ENCODE data around the gene MCF2L. TPM values are rescaled to one million over a fixed set of nuclear protein-coding genes. Genes with fewer than 3 reads are reported as not detected.

The MCF2L gene
- total RNA-seq, 1 experiment from 2014 or later: 9.4 TPM

DNA sequence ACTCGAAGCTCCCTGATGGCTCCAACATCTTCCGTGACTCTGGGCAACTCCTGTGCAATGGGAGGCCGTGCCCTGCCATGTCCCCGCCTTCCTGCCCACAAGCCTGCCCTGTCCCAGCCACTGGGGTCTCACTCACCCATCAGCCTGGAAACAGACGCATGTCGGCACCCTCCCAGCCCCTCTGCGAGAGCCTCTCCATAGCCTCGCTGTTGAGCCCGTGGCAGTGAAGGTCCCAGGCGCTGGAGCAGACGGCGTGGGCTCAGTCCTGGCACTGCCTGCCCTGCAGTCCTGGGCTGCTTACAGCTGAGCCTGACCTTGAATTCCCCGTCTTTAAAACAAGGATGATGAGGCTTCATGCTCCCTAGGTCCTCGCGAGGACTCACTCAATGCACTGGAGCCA is 37.0 kb downstream of the MCF2L start:
- Histone ChIP-seq H3K27ac (no peak overlapping the region), H3K4me1 (replicated peaks) (no peaks in the 10 kb centered on the region), H3K9me3 (replicated peaks) (no peaks in the 10 kb centered on the region), H3K27me3 (replicated peaks) (peaks cover 18% of the 10 kb centered on the region), H3K36me3 (no peaks in the 10 kb centered on the region), H3K4me3 (no peak overlapping the region)
- no peak for DNase-seq (ENCODE audit: low read depth in 1 of 2, low spot score in 2 of 2)

DNA sequence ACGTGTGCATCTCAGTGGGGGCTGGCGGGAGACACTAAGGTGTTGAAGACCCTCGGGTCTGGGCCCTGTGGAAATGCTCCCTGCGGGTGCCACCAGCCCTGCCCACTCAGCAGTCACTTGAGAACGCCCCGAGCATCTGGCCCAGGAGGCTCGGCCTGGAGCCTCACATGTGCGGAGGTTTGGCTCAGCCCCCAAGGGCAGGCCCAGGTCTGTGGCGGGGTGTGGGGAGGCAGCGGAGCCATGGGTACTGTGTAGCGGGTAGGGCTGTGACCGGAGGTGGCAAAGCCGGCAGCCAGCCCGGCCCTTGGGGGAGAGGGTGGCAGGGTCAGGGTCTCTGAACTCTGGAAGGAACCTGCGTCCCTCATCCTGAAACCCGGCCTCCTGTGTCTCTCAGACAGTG is 37.6 kb downstream of the MCF2L start:
- Histone ChIP-seq H3K27me3 (replicated peaks) (peaks cover 11% of the 10 kb centered on the region), H3K4me3 (no peak overlapping the region)

GRCh38 chr13:113008851-113009250 is 39.8 kb downstream of the MCF2L start:
- no peaks in the 10 kb centered on the region for H3K4me1 ChIP-seq (replicated peaks)
- no peak for DNase-seq (ENCODE audit: low read depth in 1 of 2, low spot score in 2 of 2)
- H3K27ac ChIP-seq: no peak overlapping the region
- H3K36me3 ChIP-seq: no peaks in the 10 kb centered on the region
- H3K4me3 ChIP-seq: no peak overlapping the region
- peaks cover 2% of the 10 kb centered on the region; the same call in 1 of the 2 replicates for H3K27me3 ChIP-seq (replicated peaks)
- H3K9me3 ChIP-seq (replicated peaks): no peaks in the 10 kb centered on the region

More for the DNA sequence above, 37.6 kb downstream of the MCF2L start:
- H3K36me3 ChIP-seq: no peaks in the 10 kb centered on the region
- no peak for DNase-seq (ENCODE audit: low read depth in 1 of 2, low spot score in 2 of 2)
- no peak overlapping the region for H3K27ac ChIP-seq
- H3K9me3 ChIP-seq (replicated peaks): no peaks in the 10 kb centered on the region
- H3K4me1 ChIP-seq (replicated peaks): no peaks in the 10 kb centered on the region

- Histone ChIP-seq H3K9me3 (replicated peaks) (no peaks in the 10 kb centered on the region), H3K36me3 (no peaks in the 10 kb centered on the region), H3K4me3 (no peak overlapping the region), H3K27me3 (replicated peaks) (peaks cover 2% of the 10 kb centered on the region; the same call in 1 of the 2 replicates), H3K4me1 (replicated peaks) (no peaks in the 10 kb centered on the region), H3K27ac (no peak overlapping the region)
- no peak for DNase-seq (ENCODE audit: low read depth in 1 of 2, low spot score in 2 of 2)
Observed at GRCh38 chr13:113009743-113010509, 40.9 kb downstream of the MCF2L start.

DNA sequence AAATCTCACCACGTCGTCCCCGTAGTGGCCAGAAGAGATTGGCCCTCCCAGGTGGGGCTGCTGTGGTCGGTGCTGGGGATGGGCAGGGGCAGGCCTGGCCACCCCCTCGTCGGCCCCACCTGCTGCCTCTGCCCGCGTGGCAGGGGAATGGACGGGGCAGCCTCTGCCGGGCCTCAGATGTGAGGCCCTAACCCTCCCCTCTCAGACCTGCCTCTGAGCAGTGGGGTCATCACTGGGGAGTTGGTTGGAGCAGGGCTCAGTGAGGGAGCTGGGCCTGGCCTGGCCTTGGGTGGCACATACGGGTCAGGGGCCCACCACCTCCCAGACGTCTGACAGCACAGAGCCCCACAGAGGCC is 41.5 kb downstream of the MCF2L start:
- no peak for DNase-seq (ENCODE audit: low read depth in 1 of 2, low spot score in 2 of 2)
- no peak overlapping the region for H3K27ac ChIP-seq
- no peak overlapping the region for H3K4me3 ChIP-seq
- peaks cover 2% of the 10 kb centered on the region; the same call in 1 of the 2 replicates for H3K27me3 ChIP-seq (replicated peaks)
- H3K9me3 ChIP-seq (replicated peaks): no peaks in the 10 kb centered on the region
- no peaks in the 10 kb centered on the region for H3K36me3 ChIP-seq
- no peaks in the 10 kb centered on the region for H3K4me1 ChIP-seq (replicated peaks)

DNA sequence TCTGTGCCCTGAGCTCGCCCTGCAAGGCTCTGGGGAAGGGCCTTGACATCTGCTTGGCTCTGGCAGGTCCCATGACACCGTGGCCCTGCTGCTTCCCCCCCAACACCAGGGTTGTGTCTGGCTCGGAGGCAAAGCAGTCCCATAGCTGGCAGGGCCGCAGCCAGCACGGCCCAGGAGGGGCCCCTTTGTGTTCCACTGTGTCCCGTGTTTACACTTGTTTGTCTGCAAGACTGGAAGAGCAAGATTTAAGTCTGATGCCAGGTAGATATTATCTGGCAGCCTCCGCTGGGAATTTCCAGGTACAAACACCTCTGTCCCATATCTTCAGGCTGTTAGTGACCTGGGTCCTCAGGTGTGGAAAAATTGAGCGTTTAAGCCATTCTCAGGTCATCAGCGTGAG is 44.3 kb downstream of the MCF2L start:
- Histone ChIP-seq H3K4me3 (no peak overlapping the region), H3K27ac (no peak overlapping the region), H3K4me1 (replicated peaks) (no peaks in the 10 kb centered on the region), H3K9me3 (replicated peaks) (no peaks in the 10 kb centered on the region), H3K27me3 (replicated peaks) (no peaks in the 10 kb centered on the region; the same call in 1 of the 2 replicates), H3K36me3 (no peaks in the 10 kb centered on the region)
- no peak for DNase-seq (ENCODE audit: low read depth in 1 of 2, low spot score in 2 of 2)

DNA sequence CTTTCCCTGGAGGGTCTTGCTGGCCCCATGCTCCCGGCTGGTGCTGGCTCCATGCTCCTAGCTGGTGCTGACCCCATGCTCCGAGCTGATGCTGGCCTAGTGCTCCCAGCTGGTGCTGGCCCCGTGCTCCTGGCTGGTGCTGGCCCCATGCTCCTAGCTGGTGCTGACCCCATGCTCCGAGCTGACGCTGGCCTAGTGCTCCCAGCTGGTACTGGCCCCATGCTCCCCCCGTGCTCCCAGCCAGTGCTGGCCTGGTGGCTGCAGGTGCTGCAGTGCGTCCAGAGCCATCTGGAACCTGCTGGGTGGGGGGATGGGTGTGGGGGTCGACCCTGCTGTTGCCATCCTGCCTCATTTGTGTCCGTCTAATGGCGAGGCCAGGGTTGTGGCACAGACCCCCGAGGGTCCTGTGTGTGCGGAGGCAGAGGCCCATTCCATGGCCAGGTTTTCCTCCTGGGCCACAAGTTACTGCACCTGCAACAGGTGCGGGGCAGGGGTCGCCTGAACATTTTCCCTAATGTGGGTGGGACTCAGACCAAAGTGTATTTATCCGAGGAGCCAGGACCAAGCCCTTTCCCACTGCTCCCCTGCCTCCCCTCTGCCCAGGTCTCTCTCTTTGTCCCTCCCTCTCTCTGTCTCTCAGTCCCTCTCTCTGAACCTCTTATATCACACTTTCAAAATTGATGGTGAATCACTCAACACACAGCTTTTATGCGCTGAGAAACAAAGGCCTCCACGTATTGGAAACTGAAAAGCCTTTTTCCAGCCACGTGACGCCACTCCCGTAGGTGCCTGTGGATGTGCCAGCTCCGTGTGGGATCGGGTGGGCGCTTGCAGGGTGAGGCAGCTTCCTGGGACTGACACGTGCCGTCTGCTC is 45.1 kb downstream of the MCF2L start:
- Histone ChIP-seq H3K36me3 (no peaks in the 10 kb centered on the region), H3K27ac (no peak overlapping the region), H3K9me3 (replicated peaks) (no peaks in the 10 kb centered on the region), H3K4me1 (replicated peaks) (no peaks in the 10 kb centered on the region), H3K27me3 (replicated peaks) (no peaks in the 10 kb centered on the region; the same call in 1 of the 2 replicates), H3K4me3 (no peak overlapping the region)
- DNase-seq (ENCODE audit: low read depth in 1 of 2, low spot score in 2 of 2): no peak

DNA sequence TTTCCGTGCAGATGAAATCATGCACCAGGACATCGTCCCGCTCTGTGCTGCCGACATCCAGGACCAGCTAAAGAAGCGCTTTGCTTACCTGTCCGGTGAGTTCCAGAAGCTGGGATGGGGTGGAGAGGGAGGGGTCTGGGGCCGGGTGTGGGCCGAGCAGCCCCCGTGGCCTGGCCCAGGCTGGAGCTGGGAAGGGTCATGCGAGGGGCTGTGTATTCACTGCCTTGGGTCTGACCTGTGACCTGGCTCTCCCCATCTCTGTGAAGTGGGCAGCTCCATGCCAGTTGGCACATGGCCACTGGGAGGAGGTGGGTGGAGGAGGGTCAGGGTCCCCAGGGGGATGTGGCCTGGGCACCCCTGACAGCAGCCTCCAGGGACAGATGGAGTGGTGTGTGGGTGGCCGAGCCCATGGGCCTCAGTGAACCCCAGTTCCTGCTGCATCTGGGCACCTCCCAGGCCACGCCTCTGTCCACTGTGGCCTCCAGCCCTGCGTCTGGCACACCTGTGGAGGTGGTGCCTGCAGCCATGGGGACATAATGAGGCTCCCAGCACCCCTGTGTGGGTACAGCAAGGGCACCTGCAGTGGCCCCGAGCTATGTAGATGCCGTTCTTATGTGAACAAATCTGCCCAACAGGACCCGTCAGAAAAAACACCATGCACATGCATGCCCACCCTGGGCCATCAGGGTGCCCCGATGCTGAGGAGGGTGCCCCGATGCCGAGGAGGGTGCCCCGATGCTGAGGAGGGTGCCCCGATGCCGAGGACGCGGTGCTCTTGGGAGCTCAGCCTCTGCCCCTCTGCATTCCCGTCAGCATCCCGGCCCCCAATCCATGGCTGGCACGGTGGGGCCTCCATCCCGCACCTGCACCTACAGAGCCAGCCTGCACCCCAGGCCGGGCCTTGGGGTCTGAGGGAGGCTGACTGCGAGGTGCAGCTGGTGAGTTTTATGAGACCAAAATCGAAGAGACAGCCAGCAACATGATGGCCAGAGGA is 46.0 kb downstream of the MCF2L start:
- H3K27me3 ChIP-seq (replicated peaks): no peaks in the 10 kb centered on the region; the same call in 1 of the 2 replicates
- no peak overlapping the region for H3K27ac ChIP-seq
- H3K36me3 ChIP-seq: no peaks in the 10 kb centered on the region
- DNase-seq (ENCODE audit: low read depth in 1 of 2, low spot score in 2 of 2): no peak
- H3K4me1 ChIP-seq (replicated peaks): no peaks in the 10 kb centered on the region
- no peaks in the 10 kb centered on the region for H3K9me3 ChIP-seq (replicated peaks)
- H3K4me3 ChIP-seq: no peak overlapping the region

DNA sequence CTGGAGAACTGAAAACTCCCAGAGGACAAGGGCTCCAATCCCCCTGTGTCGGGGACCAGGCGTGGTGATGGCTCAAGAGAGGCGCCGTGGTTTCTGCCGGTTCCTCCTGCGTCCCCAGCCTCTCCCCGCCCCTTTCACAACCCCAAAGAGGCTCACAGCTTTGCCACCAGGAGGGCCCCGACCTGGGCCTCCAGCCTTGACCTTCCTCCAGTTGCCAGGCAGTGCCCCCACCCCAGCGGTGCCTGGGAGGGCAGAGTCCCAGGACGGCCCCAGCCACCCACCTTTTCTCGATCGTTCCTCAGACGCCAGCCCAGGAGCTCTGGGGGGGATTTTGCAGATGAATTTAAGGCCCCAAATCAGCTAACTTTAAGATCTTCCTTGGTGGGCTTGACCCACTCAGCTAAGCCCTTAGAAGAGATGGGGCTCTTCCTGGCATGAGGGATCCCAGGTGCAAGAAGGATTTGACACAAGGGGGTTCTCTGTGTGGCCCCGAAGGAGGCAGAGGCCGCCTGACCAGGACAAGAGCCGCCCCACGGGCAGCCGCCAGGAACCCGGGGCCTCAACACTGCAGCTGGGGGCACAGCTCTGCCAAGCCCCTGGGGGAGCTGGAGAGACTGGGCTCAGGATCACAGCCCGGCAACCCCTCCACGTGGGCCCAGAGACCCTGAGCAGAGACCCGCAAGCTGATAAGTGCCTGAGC is 47.0 kb downstream of the MCF2L start:
- Histone ChIP-seq H3K27me3 (replicated peaks) (peaks cover 2% of the 10 kb centered on the region; the same call in 1 of the 2 replicates), H3K4me3 (no peak overlapping the region), H3K4me1 (replicated peaks) (no peaks in the 10 kb centered on the region), H3K27ac (no peak overlapping the region), H3K9me3 (replicated peaks) (no peaks in the 10 kb centered on the region), H3K36me3 (no peaks in the 10 kb centered on the region)
- no peak for DNase-seq (ENCODE audit: low read depth in 1 of 2, low spot score in 2 of 2)

- Histone ChIP-seq H3K27me3 (replicated peaks) (peaks cover 2% of the 10 kb centered on the region; the same call in 1 of the 2 replicates), H3K27ac (no peak overlapping the region), H3K4me1 (replicated peaks) (no peaks in the 10 kb centered on the region), H3K4me3 (no peak overlapping the region), H3K36me3 (no peaks in the 10 kb centered on the region), H3K9me3 (replicated peaks) (no peaks in the 10 kb centered on the region)
- DNase-seq (ENCODE audit: low read depth in 1 of 2, low spot score in 2 of 2): no peak
Observed at GRCh38 chr13:113016526-113017295, 47.7 kb downstream of the MCF2L start.

DNA sequence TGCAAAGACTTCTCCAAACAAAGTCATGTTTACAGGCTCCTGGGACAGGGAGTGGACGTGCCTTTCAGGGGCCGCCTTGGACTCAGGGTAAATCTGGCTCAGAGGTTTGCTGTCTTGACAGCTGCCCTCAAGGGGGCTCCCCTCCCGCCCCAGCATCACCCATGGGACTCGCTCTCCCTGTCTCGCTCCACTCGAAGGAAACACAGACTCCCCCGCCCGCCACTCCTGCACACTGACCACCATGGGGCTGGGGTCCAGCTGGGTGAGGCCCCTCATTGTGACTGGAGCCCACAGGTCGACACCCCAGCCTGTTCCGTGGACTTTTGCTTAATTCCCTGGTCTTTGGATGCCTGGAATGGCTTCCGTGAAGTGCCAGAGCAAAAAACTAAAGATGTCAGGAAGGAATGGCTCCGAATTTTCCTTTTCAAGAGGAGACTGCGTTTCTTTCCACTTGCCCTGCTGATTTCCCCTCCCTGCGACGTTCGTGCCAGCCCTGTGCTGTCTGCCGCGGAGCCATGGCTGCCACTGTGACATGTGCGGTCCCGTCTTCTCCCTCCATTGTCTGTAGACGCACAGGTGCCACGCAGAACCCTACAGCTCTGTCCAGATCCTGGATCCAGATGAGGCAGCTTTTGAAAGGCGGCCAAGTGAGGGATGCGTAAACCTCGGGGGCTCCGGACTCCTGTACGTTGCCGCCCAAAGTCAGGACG is 48.6 kb downstream of the MCF2L start:
- Histone ChIP-seq H3K36me3 (no peaks in the 10 kb centered on the region), H3K4me1 (replicated peaks) (no peaks in the 10 kb centered on the region), H3K9me3 (replicated peaks) (no peaks in the 10 kb centered on the region), H3K27ac (no peak overlapping the region), H3K27me3 (replicated peaks) (peaks cover 6% of the 10 kb centered on the region), H3K4me3 (no peak overlapping the region)
- DNase-seq (ENCODE audit: low read depth in 1 of 2, low spot score in 2 of 2): no peak
